Chondrocyte (in vitro differentiated cells): ENCODE results near the gene KCNQ5. TPM values are rescaled to one million over a fixed set of nuclear protein-coding genes. Genes with fewer than 3 reads are reported as not detected.
"Not testable (repeated sequence)": the region's sequence is repeated elsewhere in the genome, so short reads cannot be mapped to it uniquely, and the experiment has no call there.

Experiments used
- DNase-seq: peaks from one replicate; pipeline ENCODE4 v3.0.0; 2021; ENCODE audit warnings: mixed read lengths, low spot score
- H3K27ac Mint-ChIP-seq: one replicate; pipeline ENCODE4 v1.8.0; 2021; ENCODE audit warnings: mild to moderate bottlenecking, moderate library complexity, mixed read lengths; ENCODE audit not compliant: unreplicated experiment
- H3K27me3 Mint-ChIP-seq: 2 replicates; pipeline ENCODE4 v1.8.0; 2021; ENCODE audit warnings: low read depth, mixed read lengths
- H3K36me3 Mint-ChIP-seq: 2 replicates; pipeline ENCODE4 v1.8.0; 2021; ENCODE audit warnings: low read depth, mixed read lengths
- H3K4me1 Mint-ChIP-seq: 2 replicates; pipeline ENCODE4 v1.8.0; 2021; ENCODE audit warnings: low read depth, mild to moderate bottlenecking, mixed read lengths
- H3K4me3 Mint-ChIP-seq: one replicate; pipeline ENCODE4 v1.8.0; 2021; ENCODE audit warnings: mild to moderate bottlenecking, moderate library complexity, mixed read lengths; ENCODE audit not compliant: unreplicated experiment
- H3K9me3 Mint-ChIP-seq: 2 replicates; pipeline ENCODE4 v1.8.0; 2021; ENCODE audit warnings: low read depth, mixed read lengths
- CTCF ChIP-seq: fragments of 200-600 bp; sonication (generic); IDR thresholded peaks from 2 replicates; pipeline ENCODE4 v1.5.0; 2021; ENCODE audit warnings: antibody characterized with exemption, mild to moderate bottlenecking, moderate library complexity
- total RNA-seq: library from RNA; stranded (reverse); gene quantifications from 3 replicates; pipeline ENCODE4 v1.2.1, GENCODE V29; 2021

The KCNQ5 gene
- total RNA-seq, 1 donor from 2014 or later: 4.1 TPM

DNA sequence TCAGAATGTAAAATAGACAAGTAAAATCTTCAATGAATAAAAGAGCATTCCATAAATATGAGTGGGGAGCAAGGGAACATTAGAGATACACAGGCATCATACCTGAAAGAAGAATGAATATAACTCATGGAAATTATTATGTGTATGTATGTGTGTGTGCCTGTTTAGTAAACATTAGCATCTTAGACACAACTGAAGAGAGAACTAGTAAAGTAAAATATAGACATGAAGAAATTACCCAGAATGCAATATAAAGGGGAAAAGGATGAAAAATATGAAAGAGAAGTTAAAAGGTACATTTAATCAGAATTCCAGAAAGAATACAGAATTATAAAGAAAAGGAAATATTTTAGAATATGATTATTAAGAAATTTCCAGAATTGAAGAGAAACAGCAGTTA is 264.3 kb downstream of the KCNQ5 start:
- Mint-ChIP-seq H3K27ac (no peak overlapping the region), H3K9me3 (peaks cover 17% of the 10 kb centered on the region), H3K4me3 (no peak overlapping the region), H3K36me3 (no peaks in the 10 kb centered on the region), H3K4me1 (no peaks in the 10 kb centered on the region), H3K27me3 (peaks cover 2% of the 10 kb centered on the region)
- DNase-seq: no peak
- no peak for TF ChIP-seq CTCF

DNA sequence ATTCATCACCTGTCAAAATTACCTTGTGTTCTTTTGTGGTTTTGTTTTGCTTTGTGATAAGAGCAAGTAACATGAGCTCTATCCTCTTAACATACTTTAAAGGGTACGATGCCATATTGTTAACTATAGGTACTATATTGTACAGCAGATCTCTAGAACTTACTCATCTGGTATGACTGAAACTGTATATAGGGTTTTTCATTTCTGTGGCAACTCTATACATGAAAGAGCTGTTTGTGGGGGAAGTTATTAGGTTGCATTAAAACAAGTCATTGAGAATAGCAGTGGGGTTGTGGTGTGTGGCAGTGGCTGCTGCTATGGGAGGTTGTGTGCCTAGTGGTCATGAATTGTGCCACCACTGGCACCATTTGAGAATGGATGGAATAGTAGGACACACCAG is 268.4 kb downstream of the KCNQ5 start:
- no peak overlapping the region for H3K4me3 Mint-ChIP-seq
- TF ChIP-seq CTCF: no peak
- H3K4me1 Mint-ChIP-seq: peaks cover 4% of the 10 kb centered on the region
- H3K9me3 Mint-ChIP-seq: peaks cover 17% of the 10 kb centered on the region
- no peak overlapping the region for H3K27ac Mint-ChIP-seq
- no peaks in the 10 kb centered on the region for H3K27me3 Mint-ChIP-seq
- no peak for DNase-seq
- H3K36me3 Mint-ChIP-seq: no peaks in the 10 kb centered on the region

- H3K9me3 Mint-ChIP-seq: peaks cover 14% of the 10 kb centered on the region
- no peak for DNase-seq
- no peaks in the 10 kb centered on the region for H3K27me3 Mint-ChIP-seq
- TF ChIP-seq CTCF: no peak
- no peak overlapping the region for H3K4me3 Mint-ChIP-seq
- H3K27ac Mint-ChIP-seq: no peak overlapping the region
- peaks cover 4% of the 10 kb centered on the region for H3K4me1 Mint-ChIP-seq
- no peaks in the 10 kb centered on the region for H3K36me3 Mint-ChIP-seq
Observed at GRCh38 chr6:72890671-72891070, 268.8 kb downstream of the KCNQ5 start.

DNA sequence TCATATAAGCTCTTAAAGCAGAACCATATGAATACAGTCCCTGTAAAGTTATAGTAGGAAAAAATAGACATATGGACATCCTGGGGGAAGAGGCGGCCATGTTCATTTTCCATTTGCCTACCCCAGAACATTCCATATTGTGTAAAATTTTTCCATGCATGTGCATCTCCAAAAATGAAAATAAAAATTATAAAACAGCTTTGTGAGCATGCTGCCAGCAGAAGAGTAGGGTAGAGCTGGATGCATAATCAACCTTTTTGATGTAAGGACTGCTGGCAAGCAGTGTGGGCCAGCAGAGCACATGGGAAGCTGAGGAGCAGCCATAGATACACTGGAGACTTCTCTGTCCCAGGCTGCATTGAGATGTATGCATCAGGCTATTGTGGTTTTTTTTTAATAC is 271.0 kb downstream of the KCNQ5 start:
- TF ChIP-seq CTCF: no peak
- Mint-ChIP-seq H3K27ac (no peak overlapping the region), H3K36me3 (peaks cover 2% of the 10 kb centered on the region), H3K4me1 (peaks cover 4% of the 10 kb centered on the region), H3K9me3 (peaks cover 5% of the 10 kb centered on the region), H3K4me3 (no peak overlapping the region), H3K27me3 (no peaks in the 10 kb centered on the region)
- DNase-seq: no peak

DNA sequence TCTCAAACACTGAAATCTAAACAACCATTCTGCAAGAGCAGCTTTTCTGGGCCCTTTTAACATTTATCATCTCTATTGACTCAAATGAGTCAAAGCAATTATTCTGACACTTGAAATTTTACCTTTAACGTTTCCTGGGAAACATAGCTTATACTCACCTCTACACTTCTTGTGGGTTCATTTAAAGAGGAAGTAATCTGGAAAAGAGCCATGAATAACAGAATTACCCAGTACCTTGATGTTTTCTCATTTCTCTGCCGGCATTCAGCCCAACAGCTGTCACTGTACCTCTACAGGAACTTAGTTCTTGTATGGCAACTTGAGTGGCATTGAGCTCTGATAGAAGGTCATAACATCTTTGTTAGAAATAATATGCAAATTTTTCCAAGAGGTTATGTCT is 272.2 kb downstream of the KCNQ5 start:
- Mint-ChIP-seq H3K27me3 (no peaks in the 10 kb centered on the region), H3K36me3 (peaks cover 2% of the 10 kb centered on the region), H3K9me3 (peaks cover 9% of the 10 kb centered on the region), H3K4me1 (peaks cover 4% of the 10 kb centered on the region), H3K4me3 (no peak overlapping the region), H3K27ac (no peak overlapping the region)
- DNase-seq: no peak
- no peak for TF ChIP-seq CTCF

DNA sequence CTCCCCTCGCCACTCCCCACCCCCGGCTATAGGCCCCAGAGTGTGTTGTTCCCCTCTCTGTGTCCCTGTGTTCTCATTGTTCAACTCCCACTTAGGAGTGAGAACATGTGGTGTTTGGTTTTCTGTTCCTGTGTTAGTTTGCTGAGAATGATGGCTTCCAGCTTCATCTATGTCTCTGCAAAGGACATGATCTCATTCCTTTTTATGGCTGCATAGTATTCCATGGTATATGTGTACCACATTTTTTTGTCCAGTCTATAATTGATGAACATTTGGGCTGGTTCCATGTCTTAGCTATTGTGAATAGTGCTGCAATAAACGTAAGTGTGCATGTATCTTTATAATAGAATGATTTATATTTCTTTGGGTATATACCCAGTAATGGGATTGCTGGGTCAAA is 276.4 kb downstream of the KCNQ5 start:
- not testable (repeated sequence) for H3K4me1 Mint-ChIP-seq, H3K36me3 Mint-ChIP-seq, DNase-seq, H3K27me3 Mint-ChIP-seq, H3K27ac Mint-ChIP-seq, H3K4me3 Mint-ChIP-seq
- peaks cover 11% of the 10 kb centered on the region for H3K9me3 Mint-ChIP-seq
